Astrocyte of the spinal cord (primary cell): ENCODE measurements around the gene SYT7.

Experiments used
- DNase-seq: peaks from one replicate; pipeline ENCODE4 v3.0.0; 2011; ENCODE audit warnings: low read depth, low spot score
- H3K4me3 ChIP-seq: 2 replicates; pipeline ENCODE4 v1.5.1; 2011; ENCODE audit warnings: low read depth, mild to moderate bottlenecking, low read length, moderate library complexity
- CTCF ChIP-seq: IDR thresholded peaks from 2 replicates; pipeline ENCODE4 v1.5.1; 2012; ENCODE audit warnings: low read depth, mild to moderate bottlenecking, low read length, inconsistent platforms
- in situ Hi-C: cut with HindIII; loops from 2 replicates; pipeline ENCODE4 v1.10.0; 2017; ENCODE audit warnings: low sequenced_read_pairs

The SYT7 gene

GRCh38 chr11:61535998-61536675 lies 44.7 kb downstream of the SYT7 start:
- TF ChIP-seq CTCF: no peak
- no peak for DNase-seq
- H3K4me3 ChIP-seq: no peak overlapping the region
- in situ Hi-C loops: no loop called here

- H3K4me3 ChIP-seq: no peak overlapping the region
- DNase-seq: no peak
- TF ChIP-seq CTCF: no peak
- in situ Hi-C loops: no loop called here
Observed at GRCh38 chr11:61534933-61535839, 45.7 kb downstream of the SYT7 start.

- no peak for TF ChIP-seq CTCF
- in situ Hi-C loops: no loop called here
- no peak overlapping the region for H3K4me3 ChIP-seq
- no peak for DNase-seq
Observed at GRCh38 chr11:61534025-61534932, 46.6 kb downstream of the SYT7 start.

GRCh38 chr11:61533401-61533800 lies 47.5 kb downstream of the SYT7 start:
- in situ Hi-C loops: no loop called here
- TF ChIP-seq CTCF: no peak
- DNase-seq: no peak
- H3K4me3 ChIP-seq: no peak overlapping the region

GRCh38 chr11:61533039-61533375 lies 47.9 kb downstream of the SYT7 start:
- no peak for DNase-seq
- no peak for TF ChIP-seq CTCF
- H3K4me3 ChIP-seq: no peak overlapping the region
- in situ Hi-C loops: no loop called here
